ENCODE results near the gene NME4.
"Not testable (repeated sequence)": the region's sequence is repeated elsewhere in the genome, so short reads cannot be mapped to it uniquely, and the experiment has no call there.

Gene NME4

GRCh38 chr16:398561-399339 is 1.8 kb downstream of the NME4 start:
- DNase-seq (ENCODE audit: low read depth, low spot score): no peak

- no peak for DNase-seq (ENCODE audit: low read depth, low spot score)
Measured at GRCh38 chr16:399340-400019, 2.5 kb downstream of the NME4 start.

GRCh38 chr16:400061-400591 is 3.1 kb downstream of the NME4 start:
- no peak for DNase-seq (ENCODE audit: low read depth, low spot score)

DNA sequence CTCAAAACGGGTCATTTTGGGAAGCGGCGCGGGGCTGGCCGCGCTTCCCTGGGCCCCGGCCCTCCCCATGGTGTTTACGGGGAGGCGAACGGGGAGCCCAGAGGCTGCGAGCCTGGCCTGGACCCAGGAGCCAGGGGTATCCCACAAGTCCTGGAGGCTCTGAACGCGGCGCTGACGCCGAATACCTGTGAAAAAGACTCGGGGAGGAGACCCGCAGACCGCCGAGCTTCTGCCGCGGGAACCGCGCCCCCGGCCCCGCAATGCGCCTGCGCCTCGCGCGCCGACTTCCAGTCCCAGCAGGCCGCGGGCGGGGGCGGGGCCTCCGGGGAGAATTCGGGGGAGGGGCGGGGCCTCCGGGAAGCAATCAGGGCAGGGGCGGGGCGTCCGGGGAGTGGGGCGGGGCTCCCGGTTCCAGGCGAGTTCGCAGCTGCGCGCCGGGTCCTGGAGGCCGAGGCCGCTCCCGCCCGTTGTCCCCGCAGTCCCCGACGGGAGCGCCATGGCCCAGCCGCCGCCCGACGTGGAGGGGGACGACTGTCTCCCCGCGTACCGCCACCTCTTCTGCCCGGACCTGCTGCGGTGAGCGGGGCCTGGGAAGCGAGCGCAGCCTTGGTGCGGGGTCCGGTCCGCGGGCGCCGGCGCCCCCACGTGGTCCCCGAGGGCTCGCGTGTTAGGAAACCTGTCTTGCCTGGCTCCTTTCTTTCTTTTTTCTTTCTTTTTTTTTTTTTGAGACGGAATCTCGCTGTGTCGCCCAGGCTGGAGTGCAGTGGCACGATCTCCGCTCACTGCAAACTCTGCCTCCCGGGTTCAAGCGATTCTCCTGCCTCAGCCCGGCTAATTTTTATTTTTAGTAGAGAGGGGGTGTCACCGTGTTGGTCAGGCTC is 4.7 kb downstream of the NME4 start, which contains the start of gene DECR2:
TSS of gene DECR2 (plus strand) at position 418 of the 881 bp plus-strand sequence. CDS start at position 497, 79 bp downstream.
- no peak for DNase-seq (ENCODE audit: low read depth, low spot score)

GRCh38 chr16:404971-405486 is 8.0 kb downstream of the NME4 start:
- no peak for DNase-seq (ENCODE audit: low read depth, low spot score)

GRCh38 chr16:405548-406506 is 8.8 kb downstream of the NME4 start:
- DNase-seq (ENCODE audit: low read depth, low spot score): no peak

DNA sequence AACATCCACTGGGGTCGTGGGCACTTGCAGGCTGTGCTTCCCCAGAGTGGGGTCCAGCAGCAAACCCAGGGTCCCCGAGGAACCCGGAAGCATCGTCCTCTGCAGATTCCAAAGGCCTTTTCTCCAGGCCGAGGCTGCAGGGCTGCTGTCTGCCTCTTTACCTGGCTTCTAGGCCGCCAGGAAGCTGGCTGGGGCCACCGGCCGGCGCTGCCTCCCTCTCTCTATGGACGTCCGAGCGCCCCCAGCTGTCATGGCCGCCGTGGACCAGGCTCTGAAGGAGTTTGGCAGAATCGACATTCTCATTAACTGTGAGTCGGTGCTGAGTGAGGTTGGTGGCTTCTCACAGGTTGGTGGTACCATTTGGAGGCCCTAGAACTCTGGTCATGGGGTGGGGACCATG is 10.3 kb downstream of the NME4 start:
- DNase-seq (ENCODE audit: low read depth, low spot score): no peak

DNA sequence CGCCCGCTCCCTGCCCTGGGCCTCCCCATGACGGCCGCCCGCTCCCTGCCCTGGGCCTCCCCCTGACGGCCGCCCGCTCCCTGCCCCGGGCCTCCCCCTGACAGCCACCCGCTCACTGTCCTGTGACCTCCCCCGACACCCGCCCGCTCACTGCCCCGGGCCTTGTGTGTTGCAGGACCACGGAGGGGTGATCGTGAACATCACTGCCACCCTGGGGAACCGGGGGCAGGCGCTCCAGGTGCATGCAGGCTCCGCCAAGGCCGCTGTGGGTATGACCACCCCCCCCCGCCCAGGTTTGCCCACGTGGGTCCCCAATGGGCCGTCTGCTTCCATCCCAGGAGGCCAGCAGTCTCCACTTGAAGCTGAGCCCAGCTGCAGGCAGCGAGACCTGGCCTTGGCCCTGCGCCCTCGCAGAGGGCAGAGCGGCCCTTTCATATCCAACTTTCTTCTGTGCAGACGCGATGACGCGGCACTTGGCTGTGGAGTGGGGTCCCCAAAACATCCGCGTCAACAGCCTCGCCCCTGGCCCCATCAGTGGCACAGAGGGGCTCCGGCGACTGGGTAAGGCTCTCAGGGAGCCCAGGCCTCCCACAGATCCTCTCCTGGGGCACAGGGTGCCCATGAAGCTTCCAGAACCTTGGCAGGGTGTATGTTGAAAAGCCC is 13.6 kb downstream of the NME4 start:
- DNase-seq (ENCODE audit: low read depth, low spot score): no peak

DNA sequence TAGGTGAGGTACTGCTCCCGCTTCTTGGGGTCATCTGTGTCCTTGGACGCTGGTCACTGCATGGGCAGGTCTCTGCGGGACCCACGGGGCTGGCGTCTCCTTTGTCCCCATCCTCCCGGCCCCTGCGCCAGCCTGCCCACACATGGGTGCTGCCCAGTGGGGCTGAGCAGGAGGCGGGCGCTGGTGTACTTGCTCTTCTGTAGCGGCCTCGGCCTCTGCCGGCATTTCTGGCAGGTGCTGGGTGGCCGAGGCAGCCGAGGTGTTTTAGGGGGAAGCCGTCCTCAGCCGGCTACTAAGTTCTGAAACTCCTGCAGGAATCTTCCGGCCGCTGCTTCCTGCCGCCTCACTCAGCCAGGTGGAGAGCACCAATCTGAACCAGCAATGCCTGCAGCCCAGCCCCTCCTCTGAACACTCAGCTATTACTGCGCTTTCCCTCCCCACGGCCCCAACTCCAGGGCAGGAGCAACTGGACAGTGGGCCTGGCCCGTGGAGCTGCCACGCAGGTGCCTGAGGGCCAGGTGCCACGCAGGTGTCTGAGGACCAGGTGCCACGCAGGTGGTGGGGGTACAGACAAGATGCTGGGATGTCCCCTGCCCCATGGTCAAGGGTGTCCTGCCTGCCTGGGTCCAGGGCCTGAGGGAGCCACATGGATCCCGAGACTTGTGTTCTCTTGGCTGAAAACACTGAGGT is 14.7 kb downstream of the NME4 start:
- no peak for DNase-seq (ENCODE audit: low read depth, low spot score)

- no peak for DNase-seq (ENCODE audit: low read depth, low spot score)
Measured at GRCh38 chr16:414395-415169, 17.6 kb downstream of the NME4 start.

GRCh38 chr16:415170-415498 is 18.1 kb downstream of the NME4 start:
- not testable (repeated sequence) for DNase-seq (ENCODE audit: low read depth, low spot score)

DNA sequence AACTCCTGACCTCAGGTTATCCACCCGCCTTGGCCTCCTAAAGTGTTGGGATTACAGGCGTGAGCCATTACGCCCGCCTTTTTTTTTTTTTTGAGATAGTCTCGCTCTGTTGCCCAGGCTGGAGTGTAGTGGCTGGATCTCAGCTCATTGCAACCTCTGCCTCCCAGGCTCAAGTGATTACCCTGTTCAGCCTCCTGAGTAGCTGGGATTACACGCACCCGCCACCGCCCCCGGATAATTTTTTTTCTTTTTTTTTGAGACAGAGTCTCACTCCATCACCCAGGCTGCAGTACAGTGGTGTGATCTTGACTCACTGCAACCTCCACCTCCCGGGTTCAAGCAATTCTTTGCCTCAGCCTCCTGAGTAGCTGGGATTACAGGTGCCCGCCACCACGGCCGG is 25.2 kb downstream of the NME4 start:
- not testable (repeated sequence) for DNase-seq (ENCODE audit: low read depth, low spot score)

DNA sequence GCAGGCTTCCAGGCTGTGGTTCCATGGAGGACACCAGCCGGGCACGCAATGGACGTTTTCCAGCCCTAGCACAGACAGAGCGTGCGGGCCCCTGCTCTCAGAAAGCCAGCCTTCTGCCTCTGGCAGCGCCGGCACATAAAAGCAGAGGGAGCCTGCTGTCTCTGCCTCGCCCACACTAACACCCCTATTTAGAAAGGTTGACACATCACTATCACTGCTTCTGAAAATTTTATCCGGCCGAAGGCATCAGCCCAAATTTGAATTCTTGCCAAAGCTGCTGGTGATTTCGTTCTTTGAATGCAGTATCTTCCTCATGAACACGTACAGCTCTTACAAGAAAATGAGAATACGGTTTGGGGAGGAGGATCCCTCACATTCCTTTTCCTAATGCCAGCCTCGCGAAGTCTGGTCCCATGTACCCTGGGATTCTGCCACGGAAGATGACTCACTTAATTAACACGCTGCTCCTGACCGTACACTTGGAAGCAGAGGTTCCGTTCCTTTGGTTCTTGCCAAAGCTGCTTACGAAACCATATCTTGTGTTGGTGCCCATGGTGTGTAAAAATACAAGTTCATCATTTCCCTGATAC is 27.1 kb downstream of the NME4 start:
- DNase-seq (ENCODE audit: low read depth, low spot score): no peak

DNA sequence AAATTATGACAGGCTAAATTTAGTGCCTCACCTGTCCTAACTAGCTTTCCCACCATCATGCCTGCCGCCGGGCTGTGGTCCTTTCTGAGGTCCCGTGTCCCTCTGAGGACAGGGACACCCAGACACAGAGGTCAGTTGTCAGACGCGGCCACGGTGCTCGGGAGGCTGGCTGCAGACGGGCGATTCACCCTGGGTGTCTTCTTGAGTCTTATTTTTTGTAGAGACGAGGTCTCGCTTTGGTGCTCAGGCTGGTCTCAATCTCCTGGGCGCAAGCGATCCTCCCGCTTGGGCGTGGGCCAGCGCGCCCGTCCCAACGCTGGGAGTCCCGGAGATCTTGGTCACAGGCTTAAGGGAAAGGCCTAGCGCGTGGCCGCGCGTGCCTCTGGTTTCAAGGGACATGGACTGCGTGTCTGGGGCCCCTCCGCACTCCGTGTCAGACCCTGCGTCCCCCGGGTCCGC is 27.7 kb downstream of the NME4 start:
- no peak for DNase-seq (ENCODE audit: low read depth, low spot score)

- no peak for DNase-seq (ENCODE audit: low read depth, low spot score)
Measured at GRCh38 chr16:425082-425718, 28.2 kb downstream of the NME4 start, which contains the start of gene RAB11FIP3. TSS of gene RAB11FIP3 (plus strand) at chr16:425649. CDS start at chr16:426007, 358 bp downstream.

- DNase-seq (ENCODE audit: low read depth, low spot score): no peak
Measured at GRCh38 chr16:425740-426114, 28.7 kb downstream of the NME4 start.

- DNase-seq (ENCODE audit: low read depth, low spot score): no peak
Measured at GRCh38 chr16:426115-426905, 29.3 kb downstream of the NME4 start.
